Epidermal melanocyte (primary cell): ENCODE measurements around the gene TMED9.
A peak's percentile ranks its signal among the peaks of the same experiment; 100 is the strongest.
"Not testable (repeated sequence)": the region's sequence is repeated elsewhere in the genome, so short reads cannot be mapped to it uniquely, and the experiment has no call there.

ENCODE experiments used
- DNase-seq: peaks from one replicate; pipeline ENCODE4 v3.0.0; 2011; ENCODE audit warnings: low spot score; ENCODE audit not compliant: insufficient read length

Gene TMED9

DNA sequence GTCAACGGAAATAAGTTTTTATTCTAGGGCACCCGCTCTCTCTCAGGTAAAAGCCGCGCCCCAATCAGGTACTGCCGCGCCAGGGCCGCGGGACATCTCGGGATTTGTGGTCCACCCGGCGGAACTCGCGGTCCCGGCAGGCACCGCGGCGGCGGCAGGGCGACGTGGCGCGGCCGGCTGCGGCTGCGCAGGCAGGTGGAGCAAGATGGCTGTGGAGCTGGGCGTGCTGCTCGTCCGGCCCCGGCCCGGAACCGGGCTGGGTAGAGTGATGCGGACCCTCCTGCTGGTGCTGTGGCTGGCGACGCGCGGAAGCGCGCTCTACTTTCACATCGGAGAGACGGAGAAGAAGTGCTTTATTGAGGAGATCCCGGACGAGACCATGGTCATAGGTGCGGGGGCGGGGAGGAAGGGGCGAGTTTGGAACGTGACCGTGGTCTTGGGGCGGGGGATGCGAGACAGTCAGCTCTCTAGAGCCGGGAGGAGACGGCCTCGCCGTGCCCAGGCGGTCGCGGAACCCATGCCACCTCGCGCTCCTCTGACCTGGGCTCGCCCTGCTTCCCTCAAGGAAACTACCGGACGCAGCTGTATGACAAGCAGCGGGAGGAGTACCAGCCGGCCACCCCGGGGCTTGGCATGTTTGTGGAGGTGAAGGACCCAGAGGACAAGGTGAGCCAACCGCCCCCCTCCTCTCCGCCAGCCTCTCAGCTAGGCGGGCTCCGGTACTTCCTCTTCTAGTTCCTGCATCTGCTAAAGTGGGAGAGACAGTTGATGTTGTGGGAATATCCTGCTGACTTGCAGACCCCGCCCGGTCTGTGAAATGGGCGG is at the start of gene TMED9:
Gene TMED9, plus strand, starts transcription at position 194 of the 825 bp plus-strand sequence. Its CDS starts 12 bp downstream, at position 206.
- DNase-seq, result peak; percentile 75

DNA sequence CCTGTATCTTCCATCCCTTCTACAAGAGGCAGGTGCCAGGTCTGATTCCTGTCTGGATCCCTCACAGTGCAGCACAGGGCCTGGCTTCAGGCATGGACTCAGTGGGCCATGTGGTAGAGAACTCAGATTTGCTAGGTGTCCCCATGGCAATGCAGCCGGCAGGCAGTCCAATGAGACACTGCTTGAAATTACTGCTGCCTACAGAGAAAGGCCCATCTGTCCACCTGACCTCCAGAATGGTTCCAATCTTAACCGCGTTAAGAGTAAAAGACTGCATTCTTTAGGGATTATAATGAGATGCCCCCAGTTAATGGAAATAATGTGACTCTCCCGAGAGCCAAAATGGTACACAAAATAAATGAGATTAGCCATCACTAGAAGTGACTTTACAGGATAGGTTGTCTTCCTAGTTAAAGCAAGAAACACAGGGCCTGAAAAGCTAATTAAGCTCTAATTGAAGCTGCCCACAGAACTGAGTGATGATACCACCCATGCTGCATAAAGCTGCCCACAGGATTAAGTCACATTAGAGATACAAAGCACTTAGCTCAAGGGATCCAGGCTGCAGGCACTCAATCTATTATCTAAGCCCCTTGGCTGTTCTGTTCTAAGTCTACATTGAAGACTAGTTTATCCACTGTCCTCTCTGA is 49.1 kb upstream of the TMED9 start:
- no peak for DNase-seq

DNA sequence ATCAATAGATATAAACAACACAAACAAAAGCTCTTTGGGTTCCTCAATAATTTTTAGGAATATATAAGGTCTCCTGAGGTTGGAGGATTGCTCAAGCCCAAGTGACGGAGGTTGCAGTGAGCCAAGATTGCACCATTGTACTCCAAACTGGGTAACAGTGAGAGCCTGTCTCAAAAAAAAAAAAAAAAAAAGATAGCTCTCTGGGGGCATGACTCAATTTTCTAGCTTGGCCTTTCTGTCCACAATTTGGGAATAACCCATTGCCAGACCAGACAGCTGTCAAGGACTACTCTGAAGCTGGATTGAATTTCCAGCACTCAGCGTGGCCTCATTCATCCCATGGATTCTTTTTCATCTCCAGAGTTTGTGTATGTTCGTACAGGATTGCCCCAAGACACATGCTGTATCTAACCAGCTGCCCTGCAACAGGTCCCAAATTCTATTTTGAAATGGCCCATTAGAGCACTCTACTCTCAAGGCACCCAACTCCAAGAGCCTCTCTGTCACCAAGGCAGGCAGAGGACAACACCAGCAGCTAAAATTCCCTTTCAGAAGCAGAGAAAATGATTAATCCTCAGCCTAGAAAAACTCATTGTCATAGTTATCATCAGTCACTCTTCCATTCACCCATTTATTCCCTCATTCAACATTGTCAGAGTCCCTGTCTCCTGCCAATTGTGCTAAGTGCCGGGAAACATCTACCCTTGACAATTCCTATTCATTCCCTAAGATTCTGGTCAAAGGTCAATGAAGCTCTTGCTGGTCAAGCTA is 46.3 kb upstream of the TMED9 start:
- DNase-seq, result no peak

DNA sequence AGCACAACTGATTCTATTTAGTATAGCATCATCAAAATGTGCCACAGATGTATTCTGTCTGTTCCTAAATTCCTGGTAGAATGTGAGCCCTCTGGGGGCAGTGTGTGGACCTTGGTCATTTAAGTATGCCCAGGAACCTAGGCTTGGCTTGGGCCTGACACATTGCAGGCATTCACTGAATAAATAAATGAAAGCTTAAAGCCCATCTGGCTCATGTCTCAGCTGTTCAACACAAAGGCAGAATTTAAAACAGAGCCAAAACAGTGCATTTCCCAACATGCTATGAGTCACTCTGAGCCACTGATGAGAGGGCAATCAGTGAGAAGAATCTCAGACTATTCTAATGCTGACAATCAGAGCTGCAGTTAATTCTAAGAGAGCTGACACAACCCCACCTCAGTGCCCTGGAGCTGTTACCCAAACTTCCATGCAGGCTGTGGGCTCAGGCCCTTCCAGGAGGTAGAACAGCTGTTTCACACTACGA is 45.7 kb upstream of the TMED9 start:
- peak; percentile 76 for DNase-seq

DNA sequence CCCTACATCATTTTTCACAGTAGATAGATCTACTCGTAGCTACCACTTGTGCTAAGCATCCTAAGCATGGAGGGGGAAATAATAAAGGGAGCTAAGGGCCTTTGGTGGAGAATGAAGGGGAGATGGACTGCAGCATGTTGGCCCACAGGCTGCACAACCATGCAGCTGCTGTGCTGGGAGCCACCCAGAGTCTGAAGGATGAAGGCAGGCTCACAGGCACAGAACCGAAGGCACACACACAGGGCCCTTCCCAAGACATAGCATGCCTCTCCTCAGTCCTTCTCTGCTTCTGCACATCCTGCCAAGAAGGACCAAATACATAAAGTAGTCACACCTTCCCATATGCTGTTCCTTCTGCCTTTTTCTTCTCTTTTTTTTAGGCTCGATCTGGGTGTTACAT is 44.3 kb upstream of the TMED9 start:
- DNase-seq, result no peak

DNA sequence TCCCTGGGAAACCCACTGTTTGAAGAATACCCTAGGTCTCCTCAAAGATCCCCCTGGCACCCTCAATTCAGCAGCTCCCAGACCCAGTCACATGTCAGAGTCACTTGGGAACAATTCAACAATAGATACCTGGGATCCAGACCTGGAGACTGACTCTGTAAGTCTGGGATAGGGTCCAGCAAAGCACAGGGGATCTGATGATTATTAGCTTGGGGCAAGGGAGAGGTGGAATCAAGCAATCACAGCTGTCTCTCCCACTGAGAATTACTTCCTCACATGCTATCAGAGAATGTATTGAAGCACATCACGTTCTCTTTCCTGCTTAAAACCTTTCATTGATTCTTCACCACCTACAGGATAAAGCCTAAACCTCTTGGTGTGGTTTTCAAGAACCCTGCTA is 43.5 kb upstream of the TMED9 start:
- DNase-seq, result no peak

DNA sequence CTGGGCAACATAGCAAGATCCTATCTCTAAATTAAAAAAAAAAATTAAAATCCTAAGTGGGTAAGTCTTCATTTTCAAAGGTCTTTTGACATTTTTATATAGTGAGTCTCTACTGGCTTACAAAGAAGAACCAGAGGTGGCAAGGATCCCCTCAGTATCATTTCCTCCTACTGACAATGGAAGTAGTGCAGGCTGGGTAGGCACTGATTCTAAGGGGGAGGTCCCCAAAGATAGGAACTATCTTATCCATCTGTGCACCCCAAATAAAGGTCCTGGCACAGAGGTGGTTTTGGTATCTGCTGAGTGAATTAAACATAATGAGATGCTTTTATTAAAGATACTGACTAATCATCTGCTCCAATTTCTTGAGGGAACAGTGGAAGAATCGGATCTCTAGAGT is 41.9 kb upstream of the TMED9 start:
- DNase-seq, result no peak

DNA sequence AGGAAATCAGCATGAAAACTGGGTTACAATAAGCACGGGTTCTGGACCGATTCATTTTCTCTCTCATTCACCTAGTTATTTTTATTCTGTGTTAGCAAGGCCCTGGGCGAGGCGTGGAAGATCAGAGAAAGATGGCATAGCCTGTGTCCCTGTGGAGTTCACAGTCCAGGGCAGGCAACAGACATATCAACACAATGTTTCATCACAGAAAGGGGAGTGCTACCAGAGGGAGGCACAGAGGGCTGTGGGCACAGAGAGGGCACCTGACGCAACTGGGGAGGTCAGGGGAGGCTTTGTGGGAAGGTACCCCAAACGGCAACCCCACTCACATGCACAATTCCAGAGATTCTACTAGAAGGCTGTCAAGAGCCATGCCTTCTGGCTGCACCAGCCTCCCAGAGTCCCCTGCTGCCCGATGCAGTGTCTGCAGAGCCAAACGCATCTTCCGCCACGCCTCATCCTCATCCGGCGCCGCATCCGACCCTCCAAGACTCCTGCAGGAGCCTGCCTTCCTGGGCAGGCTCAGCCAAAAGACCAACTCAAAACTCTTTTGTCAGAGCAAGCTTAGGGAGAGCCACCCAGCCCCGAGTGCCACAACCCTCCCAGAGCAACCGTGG is 39.1 kb upstream of the TMED9 start:
- DNase-seq, result no peak

DNA sequence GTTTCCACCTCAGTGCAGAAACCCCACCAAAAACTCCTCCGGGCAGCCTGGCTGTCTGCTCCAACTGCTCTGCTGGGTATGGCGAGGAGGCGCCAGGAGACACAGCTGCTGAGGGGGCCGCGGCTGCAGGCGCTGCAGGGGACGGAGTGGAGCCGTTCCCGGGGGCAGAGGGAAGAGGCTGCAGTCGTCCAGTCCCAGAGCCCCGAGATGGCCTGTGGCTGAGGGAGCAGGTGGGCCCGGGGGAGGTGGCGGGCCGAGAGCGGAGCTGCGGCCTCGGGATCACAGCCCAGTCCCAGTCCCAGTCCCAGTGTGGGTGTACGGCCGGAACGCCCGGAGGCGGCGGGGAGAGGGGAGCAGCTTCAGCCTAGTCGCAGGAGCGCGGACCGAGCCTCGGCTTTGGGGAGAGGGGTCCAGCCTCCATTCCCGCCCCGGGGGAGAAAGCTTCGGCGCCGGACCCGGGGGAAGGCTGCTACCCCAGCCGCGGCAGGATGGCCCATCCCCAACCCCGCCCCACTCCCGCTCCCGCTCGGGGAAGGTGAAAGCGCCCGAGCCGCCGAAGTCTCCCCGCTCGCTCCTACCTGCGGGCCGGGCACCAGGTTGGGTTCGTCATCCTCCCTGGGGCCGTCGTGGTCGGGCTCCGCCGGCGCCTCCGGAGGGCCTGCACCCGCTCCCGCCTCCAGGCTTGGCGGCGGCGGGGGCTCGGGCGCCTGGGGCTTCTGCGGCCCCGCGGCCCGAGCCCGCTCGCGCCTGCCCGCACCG is 38.2 kb upstream of the TMED9 start:
- DNase-seq, result no peak

DNA sequence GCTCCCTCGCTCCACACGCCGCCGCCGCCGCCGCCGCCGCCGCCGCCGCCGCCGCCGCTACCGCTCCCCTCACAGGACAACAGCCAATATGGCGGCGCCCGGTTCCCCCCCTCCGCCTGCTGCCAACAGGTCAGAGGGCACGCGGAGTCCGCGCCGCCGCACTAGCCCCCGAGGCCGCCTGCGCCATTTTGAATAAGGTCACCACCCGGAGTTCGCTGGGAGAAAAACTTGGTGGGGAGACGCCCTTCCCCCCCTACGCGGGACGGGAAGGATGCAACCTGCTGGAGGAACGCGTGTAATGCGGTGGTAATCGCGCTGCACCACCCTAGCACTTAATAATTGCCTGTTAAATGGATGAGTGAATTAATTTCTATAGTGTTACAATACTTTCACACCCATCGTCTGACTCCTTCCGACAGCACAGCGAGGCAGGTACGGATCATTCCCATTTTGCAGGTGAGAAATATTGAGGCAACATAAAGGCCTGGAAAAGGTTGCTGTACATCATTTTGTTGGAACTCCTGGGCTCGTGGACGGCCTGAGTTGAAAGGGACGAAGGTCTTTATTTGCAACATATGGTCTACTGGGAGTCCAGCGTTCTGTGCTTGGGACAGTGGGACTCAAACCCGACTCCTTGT is 37.4 kb upstream of the TMED9 start, which contains the start of gene FAM193B:
Gene FAM193B, minus strand, starts transcription at position 90 of the 638 bp plus-strand sequence. CDS start 105 bp downstream, outside the sequence.
- peak; percentile 100 for DNase-seq

DNA sequence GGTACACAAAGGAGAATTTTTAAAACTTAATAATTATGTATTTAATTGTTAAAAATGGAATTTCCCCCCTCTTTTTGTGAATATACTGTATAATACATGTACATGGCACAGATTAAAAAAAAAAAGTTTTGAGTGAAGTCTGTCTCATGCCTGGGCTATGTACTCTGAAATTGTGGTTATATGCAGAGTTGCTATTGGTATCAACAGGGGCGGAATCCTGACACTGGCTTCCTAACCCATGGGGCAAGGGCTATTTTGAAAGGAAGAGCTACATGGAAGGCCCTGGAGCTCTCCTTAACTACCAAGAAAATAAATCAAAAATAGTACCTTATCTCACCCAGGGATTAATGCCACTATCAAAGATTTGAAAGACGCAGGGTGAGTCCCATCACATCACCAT is 36.8 kb upstream of the TMED9 start:
- DNase-seq, result no peak

DNA sequence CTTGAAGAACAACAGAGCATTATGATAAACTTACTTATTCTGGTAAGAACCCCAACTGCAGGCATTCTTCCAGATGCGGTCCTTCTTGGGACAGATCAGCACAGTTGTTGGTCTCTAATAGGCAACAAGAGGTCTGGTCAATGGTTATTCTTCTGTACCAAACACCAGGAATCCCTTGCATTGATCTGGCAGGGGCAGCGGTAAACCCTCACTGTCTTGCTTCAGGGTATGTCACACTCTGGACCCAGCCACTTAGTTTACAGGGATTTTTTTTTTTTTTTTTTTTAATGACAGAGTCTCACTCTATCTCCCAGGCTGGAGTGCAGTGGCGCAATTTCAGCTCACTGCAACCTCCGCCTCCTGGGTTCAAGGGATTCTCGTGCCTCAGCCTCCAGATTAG is 36.3 kb upstream of the TMED9 start:
- DNase-seq, result no peak

DNA sequence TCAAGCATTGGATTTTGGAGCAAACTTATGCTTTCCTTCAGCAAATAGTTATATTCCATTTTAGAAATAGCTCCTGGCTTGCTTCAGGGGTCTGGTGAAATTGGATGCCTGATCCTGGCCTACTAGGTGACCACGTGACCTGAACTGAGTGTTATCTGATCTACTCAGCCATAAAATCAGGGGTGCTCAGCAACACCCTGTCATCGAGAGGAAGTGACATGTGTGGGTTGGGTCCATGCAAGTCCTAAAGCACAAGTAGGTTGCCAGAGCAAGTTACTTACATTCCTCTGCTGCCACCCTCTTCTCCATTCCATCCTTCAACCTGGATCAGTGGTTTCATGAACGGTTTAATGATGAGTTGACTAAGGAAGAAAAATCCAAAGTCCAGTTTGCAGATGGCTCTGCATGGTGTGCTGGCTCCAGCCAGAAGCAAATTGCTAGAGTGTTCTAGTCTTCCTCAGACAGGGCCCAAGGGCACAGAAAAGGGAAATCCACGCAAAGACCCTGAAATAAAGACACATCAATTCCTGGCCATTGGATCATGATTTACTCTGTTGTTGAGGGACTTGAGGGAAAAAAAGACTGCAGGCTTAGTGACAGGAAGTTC is 34.9 kb upstream of the TMED9 start:
- no peak for DNase-seq

DNA sequence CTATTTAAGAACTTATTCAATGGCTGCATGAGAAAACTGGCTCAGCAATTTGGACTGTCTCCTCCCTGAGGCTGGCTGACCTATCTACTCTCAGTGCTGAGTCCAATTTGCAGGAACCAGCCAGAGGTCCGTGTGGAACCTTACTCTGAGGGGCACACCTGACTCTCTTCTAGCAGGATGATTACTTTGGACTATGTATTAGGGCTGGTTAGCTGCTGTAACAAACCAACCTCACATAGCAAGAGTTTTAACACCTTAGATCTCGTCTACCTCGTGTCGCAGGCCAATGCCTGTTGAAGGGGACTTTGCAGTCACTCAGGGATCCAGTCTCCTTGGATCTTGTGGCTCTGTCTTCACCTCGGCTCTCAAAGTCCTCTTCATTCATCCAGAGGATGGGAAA is 34.2 kb upstream of the TMED9 start:
- no peak for DNase-seq

DNA sequence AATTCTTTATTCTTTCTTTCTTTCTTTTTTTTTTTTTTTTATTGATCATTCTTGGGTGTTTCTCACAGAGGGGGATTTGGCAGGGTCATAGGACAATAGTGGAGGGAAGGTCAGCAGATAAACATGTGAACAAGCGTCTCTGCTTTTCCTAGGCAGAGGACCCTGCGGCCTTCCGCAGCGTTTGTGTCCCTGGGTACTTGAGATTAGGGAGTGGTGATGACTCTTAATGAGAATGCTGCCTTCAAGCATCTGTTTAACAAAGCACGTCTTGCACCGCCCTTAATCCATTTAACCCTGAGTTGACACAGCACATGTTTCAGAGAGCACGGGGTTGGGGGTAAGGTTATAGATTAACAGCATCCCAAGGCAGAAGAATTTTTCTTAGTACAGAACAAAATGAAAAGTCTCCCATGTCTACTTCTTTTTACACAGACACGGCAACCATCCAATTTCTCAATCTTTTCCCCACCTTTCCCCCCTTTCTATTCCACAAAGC is 32.5 kb upstream of the TMED9 start:
- DNase-seq, result not testable (repeated sequence)

DNA sequence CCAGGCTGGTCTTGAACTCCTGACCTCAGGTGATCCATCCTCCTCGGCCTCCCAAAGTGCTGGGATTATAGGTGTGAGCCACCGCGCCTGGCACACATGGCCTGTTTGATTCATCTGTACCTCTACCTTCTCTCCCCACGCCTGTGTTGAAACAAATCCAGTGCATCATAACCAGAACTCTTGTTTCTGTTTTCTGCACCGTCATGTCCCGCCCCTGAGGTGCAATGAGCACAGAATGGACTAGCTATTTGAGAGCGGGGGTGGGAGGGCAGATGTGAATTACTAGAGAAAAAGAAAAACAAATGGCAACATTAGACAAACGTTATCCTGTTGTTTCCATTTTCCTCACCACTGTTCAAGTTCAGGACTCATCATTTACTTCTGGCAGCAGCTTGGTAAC is 27.0 kb upstream of the TMED9 start:
- DNase-seq, result no peak

DNA sequence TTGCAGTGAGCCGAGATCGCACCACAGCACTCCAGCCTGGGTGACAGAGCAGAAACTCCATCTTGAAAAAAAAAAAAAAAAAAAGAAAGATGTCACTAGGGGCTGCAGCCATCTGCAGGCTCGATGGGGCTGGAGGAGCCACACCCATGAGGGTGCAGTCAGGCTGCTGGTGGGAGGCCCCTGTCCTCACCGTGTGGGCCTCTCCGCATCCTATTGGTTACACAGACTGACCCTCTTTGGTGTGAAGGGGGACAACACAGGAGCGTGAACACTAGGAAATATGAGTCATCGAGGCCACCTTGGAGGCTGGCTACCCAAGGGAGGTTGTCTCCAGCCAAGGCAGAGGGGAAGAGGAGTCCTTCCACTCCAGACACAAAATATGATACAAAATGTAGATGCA is 23.7 kb upstream of the TMED9 start:
- no peak for DNase-seq

DNA sequence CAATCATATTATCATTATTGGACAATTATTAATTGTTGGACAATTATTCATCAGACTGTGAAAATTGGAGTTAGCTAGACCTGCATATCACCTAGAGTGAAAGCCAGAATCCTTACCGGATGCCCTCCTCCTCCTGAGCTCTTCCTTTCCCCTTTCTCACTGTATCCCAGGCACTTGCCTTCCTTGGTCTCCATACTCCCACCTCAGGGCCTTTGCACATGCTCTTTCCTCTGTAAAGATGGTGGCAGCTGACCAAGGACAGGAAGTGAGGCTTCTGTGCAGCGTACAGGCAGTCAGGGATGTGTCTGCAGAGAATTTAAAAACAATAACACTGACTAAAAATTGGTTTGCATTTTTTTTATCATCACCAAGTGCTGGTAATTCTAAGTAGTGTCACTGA is 22.1 kb upstream of the TMED9 start:
- no peak for DNase-seq

DNA sequence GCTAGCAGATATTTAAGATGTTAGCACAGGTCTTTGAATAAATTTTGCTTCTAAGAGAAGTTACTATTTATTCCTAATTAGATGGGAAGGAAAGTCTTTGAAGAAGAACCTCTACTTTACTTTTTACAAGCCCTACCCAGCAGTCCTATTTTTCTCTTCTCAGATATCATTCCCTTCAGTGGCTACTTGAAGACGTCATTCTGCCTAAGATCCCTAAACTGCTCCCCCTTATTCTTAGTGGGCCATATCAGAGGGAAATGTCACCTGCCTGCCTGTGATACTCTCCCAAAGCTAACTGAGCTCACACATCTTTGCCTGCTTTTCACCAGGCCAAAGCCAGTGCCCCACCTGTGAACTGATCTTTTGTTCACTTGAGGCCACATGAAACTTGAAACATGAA is 16.5 kb upstream of the TMED9 start:
- no peak for DNase-seq

DNA sequence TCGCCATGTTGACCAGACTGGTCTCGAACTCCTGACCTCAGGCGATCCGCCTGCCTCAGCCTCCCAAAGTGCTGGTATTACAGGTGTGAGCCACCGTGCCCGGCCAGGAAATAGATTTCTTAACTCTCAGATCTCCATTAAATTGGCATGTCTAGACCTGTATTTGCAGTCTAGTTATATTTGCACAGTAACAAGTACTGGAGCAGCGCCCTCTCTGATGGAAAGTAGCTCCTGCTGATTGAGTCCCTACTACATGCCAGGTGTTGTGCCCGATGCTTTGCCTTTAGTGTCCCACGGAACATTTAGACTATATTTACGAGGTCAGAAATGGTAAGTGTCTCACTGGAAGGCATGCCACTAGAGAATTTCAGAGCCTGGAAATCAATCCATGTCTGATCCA is 15.8 kb upstream of the TMED9 start:
- no peak for DNase-seq
